ENCODE results near the gene ACTRT2.

GRCh38 chr1:3033790-3034090, 12.5 kb downstream of the ACTRT2 start:
- no peak for TF ChIP-seq POLR2A (IDR thresholded peaks at IDR 0.05; ENCODE audit: low read depth, low read length)
- TF ChIP-seq CTCF (IDR thresholded peaks at IDR 0.05; ENCODE audit: extremely low read depth in 1 of 2, insufficient read depth in 1 of 2, low read depth in 1 of 2, low read length in 2 of 2): no peak
- TF ChIP-seq MAX (IDR thresholded peaks at IDR 0.05; ENCODE audit: insufficient read depth, insufficient read length): no peak
- TF ChIP-seq POLR2AphosphoS5 (IDR thresholded peaks at IDR 0.05; ENCODE audit: insufficient read depth, low read depth, low read length): no peak
- no peak for TF ChIP-seq EZH2 (IDR thresholded peaks at IDR 0.05; ENCODE audit: borderline replicate concordance, low read depth, low read length, severe bottlenecking)

Data from endothelial cell of umbilical vein (primary cell).